Kidney (tissue), 14 donors: ENCODE measurements around the gene ANKRD65. TPM values are rescaled to one million over a fixed set of nuclear protein-coding genes. Genes with fewer than 3 reads are reported as not detected.
"Not testable (repeated sequence)": the region's sequence is repeated elsewhere in the genome, so short reads cannot be mapped to it uniquely, and the experiment has no call there.

Experiments
- DNase-seq, 5 donors: peaks; one replicate each; pipeline ENCODE4 v3.0.0-alpha.2; 2013 to 2020
- FAIRE-seq: peaks from 2 replicates; lab custom pipeline; 2012; peaks lifted over from hg19 to GRCh38; lab: Jason Lieb, UNC
- H3K27ac ChIP-seq, 2 donors: one replicate each; pipeline ENCODE4 v1.7.0; 2013; ENCODE audit warnings: low read depth in 2 of 2, low read length in 2 of 2, inconsistent platforms in 1 of 2
- H3K27me3 ChIP-seq: one replicate; pipeline ENCODE4 v1.7.1; 2013; ENCODE audit warnings: low read length, inconsistent platforms; ENCODE audit not compliant: control insufficient read depth, insufficient read depth
- H3K36me3 ChIP-seq, 3 donors: one replicate each; pipeline versions ENCODE4 v1.7.0 to v1.7.1; 2013; ENCODE audit warnings: low read length in 3 of 3, control low read depth in 1 of 3, inconsistent platforms in 1 of 3; ENCODE audit not compliant: insufficient read depth in 3 of 3, control insufficient read depth in 2 of 3
- H3K4me1 ChIP-seq, 3 donors: one replicate each; pipeline versions ENCODE4 v1.7.0 to v1.7.1; 2013; ENCODE audit warnings: low read length in 3 of 3, inconsistent platforms in 1 of 3, low read depth in 1 of 3; ENCODE audit not compliant: control insufficient read depth in 2 of 3, insufficient read depth in 2 of 3
- H3K4me3 ChIP-seq, 3 donors: one replicate each; pipeline versions ENCODE4 v1.7.0 to v1.8.1; 2013; ENCODE audit warnings: low read length in 3 of 3, control low read depth in 1 of 3, inconsistent platforms in 1 of 3
- H3K9ac ChIP-seq, 3 donors: one replicate each; pipeline versions ENCODE4 v1.7.0 to v1.7.1; 2013; ENCODE audit warnings: low read length in 3 of 3, control low read depth in 1 of 3, inconsistent platforms in 1 of 3
- H3K9me3 ChIP-seq, 3 donors: one replicate each; pipeline versions ENCODE4 v1.7.0 to v1.7.1; 2013; ENCODE audit warnings: low read length in 3 of 3, control low read depth in 1 of 3, inconsistent platforms in 1 of 3; ENCODE audit not compliant: control insufficient read depth in 2 of 3, insufficient read depth in 1 of 3
- intact Hi-C: fragments of 100-400 bp; cut with DNase I; formaldehyde crosslinking; loops from one replicate; pipeline ENCODE4 v1.11.1; 2022
- polyA plus RNA-seq: library from polyadenylated mRNA; stranded (reverse); fragments of 350-450 nt; fragmentation: Illumina TruSeq; extraction: RNeasy Lipid Tissue Mini Kit (QIAGEN cat#74804); gene quantifications from one replicate; pipeline ENCODE4 v1.2.3, GENCODE V29; 2014; ENCODE audit warnings: low read depth, low replicate concordance; ENCODE audit not compliant: insufficient read depth
- total RNA-seq: library from RNA; stranded (reverse); fragmentation: NEBNext Ultra II Directional; extraction: Animal tissue kit (Norgen Biotek cat#: 25700); gene quantifications from one replicate; pipeline ENCODE4 v1.2.1, GENCODE V29; 2021
- TF ChIP-seq, protein P1 (sequence below): IDR thresholded peaks from 3 replicates; pipeline ENCODE4 v1.5.1; 2012; ENCODE audit warnings: mild to moderate bottlenecking, moderate library complexity, borderline replicate concordance; ENCODE audit not compliant: insufficient read depth; ENCODE audit errors: extremely low read depth
- donor health status: control.
- donor health status: control.
- donor health status: control.
- donor health status: control.
- donor health status: control.
- donor health status: DM: yes; HTN: yes; CAD: no.
- donor health status: Normal renal cell carcinoma (clear cell type).

The ANKRD65 gene
- total and polyA plus RNA-seq, 2 donors from 2014 or later, result 5.2 to 7.1 TPM

DNA sequence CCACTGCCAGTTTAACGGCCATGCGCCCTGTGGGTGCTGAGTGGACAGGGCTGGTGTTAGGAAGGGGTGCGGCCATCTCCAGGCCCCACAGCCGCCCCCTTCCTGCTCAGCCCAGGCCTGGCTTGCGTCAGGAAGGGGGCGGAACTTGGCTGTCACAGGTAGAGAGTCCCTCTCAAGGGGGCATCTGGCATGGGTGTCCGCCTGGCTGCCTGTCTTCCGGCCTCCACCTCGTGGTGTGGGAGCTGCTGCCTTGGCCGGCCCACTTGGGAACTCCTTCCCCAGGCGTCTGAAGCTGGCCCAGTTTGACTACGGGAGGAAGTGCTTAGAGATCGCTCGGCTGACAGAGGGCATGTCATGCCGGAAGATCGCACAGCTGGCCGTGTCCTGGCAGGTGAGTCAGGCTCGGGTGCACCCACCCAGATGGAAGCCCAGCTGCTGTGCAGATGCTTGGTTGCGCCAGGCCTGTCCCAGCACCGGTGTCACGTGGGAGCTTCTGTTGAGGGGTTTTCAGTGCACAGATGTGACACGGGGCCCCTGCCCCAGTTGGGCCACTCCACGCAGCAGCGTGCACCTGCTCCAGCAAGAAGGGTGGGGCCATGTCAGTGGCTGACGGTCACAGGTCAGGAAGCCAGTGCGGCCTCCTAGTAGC, 41.4 kb upstream of the ANKRD65 start:
- DNase-seq (peak; percentile 47 to 93 (median 58)), FAIRE-seq (no peak)
- Histone ChIP-seq H3K27ac (peak overlapping the region in 1 of 2 donors; percentile 54), H3K4me3 (peak overlapping the region in 2 of 3 donors; percentile 33 to 55), H3K9ac (peak overlapping the region in 2 of 3 donors; percentile 4 to 37), H3K27me3 (no peaks in the 10 kb centered on the region), H3K4me1 (peaks cover 0 to 7% (median 0%) of the 10 kb centered on the region in 3 donors), H3K9me3 (no peaks in the 10 kb centered on the region), H3K36me3 (no peaks in the 10 kb centered on the region)
- intact Hi-C loops, result no loop called here
- TF ChIP-seq, protein P1, sequence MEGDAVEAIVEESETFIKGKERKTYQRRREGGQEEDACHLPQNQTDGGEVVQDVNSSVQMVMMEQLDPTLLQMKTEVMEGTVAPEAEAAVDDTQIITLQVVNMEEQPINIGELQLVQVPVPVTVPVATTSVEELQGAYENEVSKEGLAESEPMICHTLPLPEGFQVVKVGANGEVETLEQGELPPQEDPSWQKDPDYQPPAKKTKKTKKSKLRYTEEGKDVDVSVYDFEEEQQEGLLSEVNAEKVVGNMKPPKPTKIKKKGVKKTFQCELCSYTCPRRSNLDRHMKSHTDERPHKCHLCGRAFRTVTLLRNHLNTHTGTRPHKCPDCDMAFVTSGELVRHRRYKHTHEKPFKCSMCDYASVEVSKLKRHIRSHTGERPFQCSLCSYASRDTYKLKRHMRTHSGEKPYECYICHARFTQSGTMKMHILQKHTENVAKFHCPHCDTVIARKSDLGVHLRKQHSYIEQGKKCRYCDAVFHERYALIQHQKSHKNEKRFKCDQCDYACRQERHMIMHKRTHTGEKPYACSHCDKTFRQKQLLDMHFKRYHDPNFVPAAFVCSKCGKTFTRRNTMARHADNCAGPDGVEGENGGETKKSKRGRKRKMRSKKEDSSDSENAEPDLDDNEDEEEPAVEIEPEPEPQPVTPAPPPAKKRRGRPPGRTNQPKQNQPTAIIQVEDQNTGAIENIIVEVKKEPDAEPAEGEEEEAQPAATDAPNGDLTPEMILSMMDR, result no peak

DNA sequence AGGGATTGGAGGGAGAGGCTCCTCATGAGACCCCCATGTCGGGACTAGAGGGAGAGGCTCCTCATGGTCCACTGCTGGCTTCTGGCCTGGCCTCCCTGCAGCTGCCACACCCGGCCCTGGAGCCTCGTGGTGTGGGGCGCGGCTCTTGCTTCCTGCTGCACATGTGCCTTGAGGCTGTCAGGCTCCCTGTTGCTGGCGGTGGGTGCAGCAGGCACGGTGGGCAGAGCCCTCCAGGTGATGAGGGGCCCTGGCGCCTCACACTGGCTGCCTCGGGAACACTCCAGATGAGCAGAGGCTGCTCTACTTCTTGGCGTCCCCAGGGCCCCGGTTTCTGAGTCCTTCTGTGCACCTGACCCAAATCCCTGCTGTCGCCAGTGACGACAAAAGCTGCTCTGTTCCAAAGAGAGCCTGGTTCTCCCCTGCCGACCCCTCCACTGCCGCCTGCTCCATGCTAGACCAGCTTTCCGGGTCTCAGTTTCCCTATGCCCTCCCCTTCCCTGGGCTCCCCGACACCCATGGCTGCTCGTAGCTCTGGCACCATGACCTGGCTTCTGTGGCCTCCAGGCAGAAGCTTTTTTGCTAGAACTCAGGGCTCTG, 40.7 kb upstream of the ANKRD65 start:
- Histone ChIP-seq H3K27ac (peak overlapping the region in 1 of 2 donors; percentile 54), H3K4me3 (peak overlapping the region in 2 of 3 donors; percentile 33 to 55), H3K4me1 (peaks cover 0 to 7% (median 0%) of the 10 kb centered on the region in 3 donors), H3K9ac (no peak overlapping the region), H3K36me3 (no peaks in the 10 kb centered on the region), H3K9me3 (no peaks in the 10 kb centered on the region), H3K27me3 (no peaks in the 10 kb centered on the region)
- no peak for FAIRE-seq
- TF ChIP-seq, protein P1, result no peak
- intact Hi-C loops, result no loop called here
- DNase-seq, result no peak

DNA sequence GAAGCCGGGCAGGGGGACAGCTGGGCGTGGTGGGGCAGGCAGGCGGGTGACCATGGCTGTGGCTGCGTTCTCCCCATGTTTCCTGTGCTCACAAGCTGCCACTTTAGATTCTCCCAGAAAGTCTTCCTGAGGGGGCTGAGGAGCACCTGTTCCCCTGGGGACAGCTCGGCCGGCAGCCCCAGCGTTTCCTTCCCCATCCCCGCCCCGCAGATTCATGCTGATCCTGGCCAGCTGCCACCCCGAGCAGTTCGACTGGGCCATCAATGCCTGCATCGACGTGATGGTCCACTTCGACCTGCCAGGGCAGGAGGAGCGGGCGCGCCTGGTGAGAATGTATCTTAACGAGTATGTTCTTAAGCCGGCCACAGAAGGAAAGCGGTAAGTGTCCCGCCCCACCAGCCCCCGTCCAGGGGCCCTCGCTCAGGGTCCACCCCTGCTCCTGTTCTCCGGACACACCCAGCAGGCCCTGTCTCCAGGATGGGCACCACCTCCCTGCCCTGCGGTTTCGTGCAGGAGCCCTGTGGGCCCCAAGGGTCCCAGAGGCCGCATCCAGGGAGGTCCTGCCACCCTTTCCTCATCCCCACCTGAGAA, 39.6 kb upstream of the ANKRD65 start:
- H3K27me3 ChIP-seq, result no peaks in the 10 kb centered on the region
- intact Hi-C loops, result no loop called here
- FAIRE-seq (no peak), DNase-seq (no peak)
- H3K9me3 ChIP-seq, result no peaks in the 10 kb centered on the region
- H3K27ac ChIP-seq, result no peak overlapping the region
- no peaks in the 10 kb centered on the region for H3K36me3 ChIP-seq
- H3K4me3 ChIP-seq, result no peak overlapping the region
- peaks cover 0 to 7% (median 0%) of the 10 kb centered on the region in 3 donors for H3K4me1 ChIP-seq
- no peak overlapping the region for H3K9ac ChIP-seq
- TF ChIP-seq, protein P1, result no peak

DNA sequence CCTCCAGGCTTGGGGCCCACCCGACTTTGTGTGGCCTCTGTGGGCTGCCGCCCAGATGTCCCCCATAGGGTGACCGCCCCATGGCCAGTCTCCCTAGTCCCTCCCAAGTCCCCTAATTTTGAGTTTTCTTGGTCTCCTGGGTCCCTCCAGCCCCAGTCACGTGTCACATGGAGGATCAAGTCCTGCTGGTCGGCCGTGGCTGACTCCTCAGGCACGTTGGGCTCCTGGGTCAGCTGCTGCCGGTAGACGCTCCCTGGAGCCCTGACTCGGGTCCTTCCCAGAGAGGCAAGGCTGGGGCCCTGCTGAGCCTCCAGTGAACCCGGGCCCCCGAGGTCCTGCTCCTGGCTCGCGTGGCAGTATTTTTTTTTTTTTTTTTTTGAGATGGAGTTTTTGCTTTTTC, 38.6 kb upstream of the ANKRD65 start:
- H3K4me3 ChIP-seq, H3K27me3 ChIP-seq, H3K36me3 ChIP-seq, H3K9me3 ChIP-seq, H3K4me1 ChIP-seq, H3K9ac ChIP-seq, DNase-seq, H3K27ac ChIP-seq, FAIRE-seq, intact Hi-C loops: not testable (repeated sequence)

DNA sequence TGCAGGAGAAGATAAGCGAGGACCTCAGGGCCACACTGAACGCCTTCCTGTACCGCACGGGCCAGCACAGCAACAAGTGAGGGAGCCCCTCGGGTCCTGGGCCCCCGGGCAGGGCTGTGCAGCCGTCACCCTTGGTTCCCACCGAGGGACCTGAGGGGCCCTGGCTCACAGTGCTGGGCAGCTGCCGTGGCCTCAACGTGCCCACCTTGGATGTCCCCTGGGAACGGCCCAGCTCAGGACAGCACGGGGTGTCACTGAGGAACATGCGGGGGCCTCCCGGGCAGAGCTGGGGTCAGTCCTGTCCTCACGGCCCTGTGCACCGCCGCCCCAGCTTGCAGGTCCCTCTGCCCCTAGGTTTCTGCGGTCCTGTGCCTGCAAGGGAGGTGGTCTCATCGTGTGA, 38.1 kb upstream of the ANKRD65 start:
- H3K9ac ChIP-seq, H3K4me1 ChIP-seq, DNase-seq, H3K36me3 ChIP-seq, FAIRE-seq, intact Hi-C loops, H3K27ac ChIP-seq, H3K4me3 ChIP-seq, H3K27me3 ChIP-seq, H3K9me3 ChIP-seq: not testable (repeated sequence)
